Stimulated activated CD8-positive, alpha-beta memory T cell treated with anti-CD3 and anti-CD28 coated beads, Interleukin-12 subunit alpha, Interleukin-12 subunit beta, amount 100 ng/mL, for 24 hours (primary cell): ENCODE measurements around the gene SLC45A2.

Experiments used
- DNase-seq: peaks from one replicate; pipeline ENCODE4 v3.0.0-alpha.2; 2020; ENCODE audit errors: extremely low read depth

SLC45A2 gene

DNA sequence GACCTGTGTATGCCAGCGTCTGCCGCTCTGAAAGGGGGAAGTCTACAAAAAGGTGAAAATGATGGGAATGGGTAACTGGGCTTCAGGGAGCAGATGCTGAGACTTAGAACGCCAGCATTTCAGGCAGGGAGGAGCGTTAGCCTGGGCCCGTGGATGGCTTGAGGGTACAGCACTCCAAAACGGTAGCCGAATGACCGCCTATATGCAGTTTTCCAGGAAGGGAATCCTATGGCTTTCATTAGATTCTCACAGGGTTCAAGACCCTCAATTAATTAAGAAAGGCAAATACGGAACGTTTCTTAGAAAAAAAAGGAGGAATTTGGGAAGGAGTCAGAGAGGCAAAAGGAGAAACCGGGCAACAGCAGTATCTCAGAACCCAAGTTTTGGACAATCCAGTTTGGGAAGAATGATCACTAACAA, 22.7 kb upstream of the SLC45A2 start:
- DNase-seq = no peak

DNA sequence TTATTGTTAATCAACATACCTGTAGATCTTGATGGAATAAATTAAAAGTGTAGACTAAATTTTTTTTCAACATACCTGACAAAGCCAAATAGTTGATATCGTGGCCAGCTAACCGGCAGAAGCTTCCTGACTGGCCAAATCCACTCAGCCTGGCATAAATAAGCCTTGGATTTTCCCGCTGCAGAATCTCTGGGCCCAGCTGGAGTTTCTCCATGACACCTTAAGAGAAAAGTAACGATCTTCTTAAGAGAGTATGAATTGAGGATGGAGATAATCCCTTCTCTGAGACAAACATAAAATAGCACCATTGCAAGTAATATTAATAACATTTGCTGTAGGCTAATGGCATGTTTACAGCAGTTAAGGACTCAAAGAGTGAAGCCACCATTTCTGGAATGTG, 21.2 kb upstream of the SLC45A2 start:
- DNase-seq = no peak

DNA sequence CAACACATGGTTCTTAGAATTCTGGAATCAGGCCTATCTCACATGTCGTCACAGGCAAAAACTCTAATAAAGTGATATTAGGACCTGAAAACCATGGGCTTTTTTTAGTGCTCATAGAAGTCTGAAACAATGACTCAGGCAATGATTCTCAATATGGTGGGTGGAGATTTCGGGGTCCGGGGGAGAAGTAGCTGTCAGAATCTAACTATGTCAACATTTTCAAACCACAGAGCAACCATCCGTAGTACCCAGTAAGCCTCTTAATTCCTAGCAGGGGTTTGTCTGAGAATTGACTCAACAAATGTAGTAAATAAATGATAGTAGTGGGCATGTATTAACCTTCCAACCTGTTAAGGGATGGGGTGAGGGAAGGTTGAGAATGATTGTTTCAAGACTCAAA, 20.7 kb upstream of the SLC45A2 start:
- DNase-seq = no peak

DNA sequence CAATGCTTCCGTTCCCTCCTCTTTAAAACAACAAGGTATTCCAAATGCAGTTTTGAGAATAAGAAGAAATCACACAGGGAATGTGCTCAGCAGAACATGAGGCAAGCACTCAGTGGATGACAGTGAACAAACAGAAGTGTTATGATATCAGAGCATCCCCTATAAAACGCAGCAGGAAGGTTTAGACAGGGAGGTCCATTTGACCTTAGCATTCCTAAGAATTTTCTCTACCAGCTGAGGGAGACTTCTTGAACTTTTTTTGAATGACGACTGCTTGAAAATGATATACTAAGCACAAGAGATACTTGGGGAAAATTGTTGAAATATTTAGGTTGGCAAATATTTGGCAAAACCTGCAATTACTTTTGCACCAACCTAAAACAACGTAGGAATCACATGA, 19.4 kb upstream of the SLC45A2 start:
- DNase-seq = no peak

DNA sequence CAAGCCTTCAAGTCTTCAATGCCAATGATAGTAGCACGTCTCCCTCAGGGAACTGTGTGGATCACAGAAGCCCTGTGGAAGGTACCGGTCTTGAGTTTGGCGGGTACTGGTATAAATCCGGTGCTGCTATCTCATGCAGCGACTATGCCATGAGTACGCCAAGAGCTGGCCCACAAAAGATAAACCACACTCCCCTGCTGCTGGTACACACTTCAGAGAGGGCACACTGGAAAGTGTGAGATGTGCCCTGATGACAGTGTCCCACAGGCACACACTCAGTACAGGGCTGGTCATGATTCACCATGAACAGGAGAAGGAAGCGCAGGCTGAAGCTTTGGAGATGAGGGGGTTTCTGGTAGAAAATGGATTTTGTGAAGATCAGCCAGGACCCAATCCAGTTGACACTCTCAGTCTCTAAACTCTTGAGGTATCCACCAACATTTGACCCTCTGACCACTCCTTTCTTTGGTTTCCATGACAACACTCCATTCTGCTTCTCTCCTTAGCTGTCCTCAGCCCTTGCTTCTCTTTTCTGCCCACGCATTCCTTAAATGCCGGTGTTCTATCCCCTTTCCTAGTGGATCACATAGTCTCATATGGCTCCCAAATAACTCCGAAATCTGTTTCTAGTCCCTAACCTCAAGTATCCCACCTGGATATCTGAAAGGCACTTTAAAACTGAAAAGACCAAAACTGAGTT, 18.3 kb upstream of the SLC45A2 start:
- DNase-seq = no peak

DNA sequence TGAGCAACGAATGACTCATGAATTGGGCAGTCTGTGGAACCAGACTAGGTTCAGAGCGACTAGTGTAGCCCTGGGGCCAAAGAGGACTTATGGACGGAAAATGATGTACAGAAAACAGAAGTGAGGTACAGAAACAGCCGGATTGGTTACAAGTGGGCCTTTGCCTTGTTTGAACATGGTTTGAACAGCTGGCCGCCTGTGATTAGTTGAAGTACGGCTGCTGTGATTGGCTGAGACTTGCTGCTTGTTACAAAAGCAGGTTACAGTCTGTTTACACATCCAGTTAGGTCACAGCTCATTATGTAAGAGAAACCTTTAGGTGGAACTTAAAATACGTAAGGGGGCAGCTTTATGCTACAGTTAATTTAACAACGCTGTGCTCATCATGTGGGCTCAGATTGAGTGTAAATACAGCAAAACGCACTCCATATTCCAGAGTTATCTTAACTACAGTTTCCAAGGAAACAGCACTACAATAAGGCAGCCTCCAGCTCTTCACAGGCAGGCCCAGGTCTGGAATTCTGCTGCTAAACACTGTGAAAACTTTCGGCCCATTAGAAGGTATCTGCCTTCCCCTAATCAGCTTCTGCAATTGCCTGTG, 16.8 kb upstream of the SLC45A2 start:
- no peak for DNase-seq

DNA sequence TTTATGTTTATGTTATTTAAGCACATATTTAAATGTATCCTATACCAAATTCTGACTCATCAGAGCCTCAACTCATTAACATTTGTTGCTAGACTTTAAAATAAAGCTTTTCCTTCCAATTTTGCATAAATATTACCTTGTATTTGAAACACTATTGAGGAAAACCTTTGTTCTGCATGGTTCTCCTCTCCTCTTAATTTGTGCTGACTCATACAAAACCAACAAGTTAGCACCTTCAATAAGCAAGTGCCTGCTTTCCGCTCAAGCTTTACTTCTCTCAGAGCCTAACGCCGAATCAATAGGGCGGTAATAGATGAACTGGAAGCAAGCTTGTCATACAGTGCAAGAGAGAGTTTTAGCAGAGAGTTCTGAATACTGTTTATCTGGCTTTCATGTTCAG, 15.5 kb upstream of the SLC45A2 start:
- DNase-seq = no peak

DNA sequence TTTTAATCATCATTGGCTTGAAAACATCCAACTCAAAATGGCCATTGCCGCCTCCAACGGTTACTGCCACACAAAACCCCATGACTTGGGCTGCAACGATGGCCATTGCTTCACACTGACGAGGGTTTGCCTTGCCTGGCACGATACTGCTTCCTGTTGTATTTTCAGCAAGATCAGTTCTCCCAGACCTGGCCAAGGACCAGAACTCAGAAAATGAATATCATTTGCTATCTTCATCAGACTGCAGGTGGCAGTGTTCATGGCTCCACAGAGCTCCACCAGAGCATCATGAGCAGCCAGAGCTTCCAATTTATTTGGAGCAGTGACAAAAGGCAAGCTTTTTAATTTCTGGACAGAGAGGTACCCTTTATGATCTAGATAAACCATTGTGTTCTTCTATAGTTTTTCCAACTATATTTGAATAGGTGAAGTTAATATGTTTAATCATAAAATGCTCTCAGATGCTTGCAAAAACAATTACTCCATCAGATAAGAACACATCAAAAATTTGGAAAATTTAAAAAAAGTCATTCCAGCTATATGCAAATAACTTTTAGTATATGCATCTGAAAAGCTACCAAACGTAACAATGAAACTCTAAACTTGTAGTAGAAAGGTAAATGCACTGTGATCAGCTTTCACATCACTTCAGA, 13.0 kb upstream of the SLC45A2 start:
- no peak for DNase-seq

DNA sequence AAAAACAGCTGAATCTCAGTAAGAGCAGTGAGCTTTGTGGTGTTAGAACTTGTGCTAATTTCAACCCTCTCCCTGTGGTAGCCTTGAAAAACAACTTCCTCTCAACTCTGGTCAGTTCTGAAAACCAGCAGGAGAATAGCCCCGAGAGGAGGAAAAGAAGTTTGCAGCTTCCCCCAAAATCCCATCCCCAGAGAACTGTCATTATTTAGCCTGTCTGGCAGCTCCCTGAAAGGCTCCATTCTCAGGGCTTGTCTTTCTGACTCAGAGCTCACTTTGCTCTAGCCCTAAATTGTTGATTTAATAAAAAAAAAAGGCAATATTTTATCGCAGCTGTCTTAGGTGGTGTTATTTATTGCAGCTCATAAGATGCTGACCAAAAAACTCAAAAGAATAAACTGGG, 11.4 kb upstream of the SLC45A2 start:
- DNase-seq = no peak

DNA sequence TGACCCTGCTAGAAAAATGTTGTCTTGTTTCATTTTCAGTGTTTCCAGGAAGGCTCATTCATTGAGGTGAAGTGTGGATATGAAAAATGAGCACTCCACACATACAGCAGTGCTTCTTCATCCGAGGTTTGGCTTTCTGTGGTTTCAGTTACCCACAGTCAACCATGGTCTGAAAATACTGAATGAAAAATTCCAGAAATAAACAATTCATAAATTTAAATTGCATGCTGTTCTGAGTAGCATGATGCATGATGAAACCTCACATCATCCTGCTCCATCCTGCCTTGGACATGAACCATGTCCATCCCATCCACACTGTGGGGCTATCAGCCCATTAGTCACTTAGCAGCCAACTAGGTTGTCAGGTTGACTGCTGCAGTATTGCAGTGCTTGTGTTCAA, 10.4 kb upstream of the SLC45A2 start:
- DNase-seq = no peak

DNA sequence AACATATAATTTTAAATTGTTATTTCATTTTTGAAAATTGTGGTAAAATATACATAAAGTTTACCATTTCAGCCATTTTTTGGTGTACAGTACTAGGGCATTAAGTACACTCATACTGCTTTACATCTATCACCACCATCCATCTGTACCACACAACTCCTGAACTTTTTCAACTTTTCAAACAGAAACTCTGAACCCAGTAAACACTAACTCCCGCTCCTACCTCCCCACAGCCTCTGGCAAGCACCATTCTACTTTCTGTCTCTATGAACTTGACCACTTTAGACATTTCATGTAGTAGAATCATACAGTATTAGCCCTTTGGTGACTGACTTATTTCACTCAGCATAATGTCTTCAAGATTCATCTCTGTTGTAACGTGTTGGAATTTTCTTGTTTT, 8.4 kb upstream of the SLC45A2 start:
- no peak for DNase-seq

DNA sequence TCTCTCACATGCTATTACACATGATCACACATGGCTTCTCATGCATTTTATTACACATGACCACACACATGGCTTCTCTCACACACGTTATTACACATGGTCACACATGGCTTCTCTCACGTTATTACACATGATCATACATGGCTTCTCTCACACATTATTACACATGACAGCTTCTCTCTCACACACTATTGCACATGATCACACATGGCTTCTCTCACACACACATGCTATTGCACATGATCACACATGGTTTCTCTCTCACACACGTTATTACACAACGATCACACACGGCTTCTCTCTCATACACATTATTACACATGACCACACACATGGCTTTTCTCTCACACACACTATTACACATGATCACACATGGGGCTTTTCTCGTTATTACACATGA, 954 bp upstream of the SLC45A2 start:
- no peak for DNase-seq

DNA sequence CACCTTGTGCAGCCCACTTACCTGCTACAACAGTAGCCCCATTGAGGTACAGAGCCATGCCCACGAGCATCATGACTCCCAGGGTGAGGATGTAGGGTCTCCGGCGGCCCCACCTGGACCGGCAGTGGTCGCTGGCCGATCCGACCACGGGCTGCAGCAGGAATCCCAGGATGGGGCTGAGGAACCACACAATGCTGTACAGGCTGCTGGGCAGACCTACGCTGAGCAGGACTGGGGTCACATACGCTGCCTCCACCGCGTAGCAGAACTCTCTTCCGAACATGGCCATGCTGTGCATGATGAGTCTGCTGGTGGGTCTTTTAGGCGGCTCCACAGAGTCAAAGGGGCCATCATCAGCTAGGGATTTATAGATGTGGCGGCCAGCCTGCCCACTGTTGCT, 315 bp downstream of the SLC45A2 start:
- no peak for DNase-seq

DNA sequence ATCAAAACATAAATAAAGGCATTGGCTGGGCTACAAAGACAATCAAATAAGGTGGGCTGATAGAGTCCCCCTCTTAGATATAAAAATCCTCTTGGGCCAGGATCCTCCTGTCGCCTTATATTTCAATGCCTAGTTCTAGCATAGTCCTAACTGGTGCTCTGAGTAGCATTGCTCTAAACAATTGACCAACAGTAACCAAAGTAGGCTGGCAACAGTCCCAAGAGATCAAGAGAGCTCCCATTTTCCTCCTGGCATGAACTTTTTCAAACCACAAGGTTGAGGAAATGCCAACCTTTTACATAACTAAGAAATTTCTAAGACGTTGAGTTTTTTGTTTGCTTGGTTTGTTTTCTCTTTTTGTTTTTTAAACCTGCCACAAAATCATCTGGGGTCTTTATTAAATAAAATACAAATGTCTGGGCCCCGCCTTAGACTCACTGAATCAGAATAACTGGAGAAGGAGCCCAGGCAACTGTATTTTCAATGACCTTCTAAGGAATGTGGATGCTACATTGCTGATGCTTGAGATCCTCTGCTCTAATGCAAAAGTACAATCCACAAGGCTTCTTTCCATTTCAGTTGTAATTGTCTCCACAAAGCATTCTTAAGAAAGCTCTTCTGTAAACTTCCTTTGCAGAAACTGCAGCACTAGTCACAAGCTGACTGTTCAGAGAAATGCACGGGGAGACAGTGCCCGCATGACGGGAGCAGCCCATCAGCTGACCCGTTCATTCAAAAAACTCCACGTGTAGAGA, 2.9 kb downstream of the SLC45A2 start:
- no peak for DNase-seq

DNA sequence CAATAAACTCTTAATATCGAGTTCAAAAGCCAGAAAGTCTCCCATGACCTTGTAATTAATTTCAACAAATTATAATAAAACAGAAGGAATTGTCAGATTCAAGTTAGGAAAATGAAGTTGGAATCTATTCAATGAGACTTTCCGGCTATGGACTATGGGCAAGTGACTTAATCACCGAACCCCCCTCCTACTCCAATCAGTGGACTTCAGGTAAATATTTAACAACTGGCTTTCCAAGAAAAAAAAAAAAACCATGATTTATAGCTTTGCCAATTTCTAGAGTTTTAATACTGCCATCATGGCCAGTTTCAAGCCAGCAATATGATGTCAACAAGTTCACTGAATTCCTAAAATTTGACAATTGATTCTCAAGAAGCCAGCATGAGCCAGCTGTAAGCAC, 4.5 kb downstream of the SLC45A2 start:
- DNase-seq = no peak

DNA sequence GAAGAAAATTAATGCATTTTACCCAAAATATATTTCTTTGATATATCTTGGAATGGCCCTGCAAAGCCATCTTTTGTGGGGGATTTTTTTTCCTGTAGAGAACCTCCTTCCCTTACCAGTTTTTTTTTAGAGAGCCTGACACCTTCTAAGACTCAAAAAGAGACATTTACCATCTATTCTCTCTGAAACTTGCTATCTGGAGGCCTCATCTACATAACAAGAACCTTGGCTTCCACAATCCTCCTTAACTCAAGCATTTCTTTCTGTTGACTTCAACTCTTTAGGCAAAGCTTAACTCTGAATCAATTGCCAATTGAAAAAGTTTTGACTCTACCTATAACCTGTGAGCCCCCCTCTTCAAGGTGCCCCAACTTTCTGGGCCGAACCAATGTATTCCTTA, 6.2 kb downstream of the SLC45A2 start:
- no peak for DNase-seq

DNA sequence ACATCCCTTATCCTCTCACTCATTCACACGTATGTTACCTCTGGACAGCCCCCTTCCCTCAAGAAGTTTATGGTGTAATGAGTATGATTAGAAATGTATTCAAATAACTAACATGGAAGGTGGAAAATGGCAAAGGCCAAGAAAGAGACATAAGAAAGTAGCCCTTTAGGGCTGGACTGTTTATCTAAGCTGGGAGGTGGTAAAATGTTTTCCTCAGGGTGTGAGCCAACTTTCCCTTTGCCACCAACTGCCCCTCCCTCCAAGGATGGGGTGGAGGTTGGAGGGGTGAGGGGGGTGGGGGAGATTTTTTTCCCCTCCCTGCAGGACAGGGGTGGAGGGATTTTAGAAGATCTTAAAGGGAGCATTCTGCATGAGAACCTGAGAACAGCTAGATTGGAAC, 8.2 kb downstream of the SLC45A2 start:
- no peak for DNase-seq

DNA sequence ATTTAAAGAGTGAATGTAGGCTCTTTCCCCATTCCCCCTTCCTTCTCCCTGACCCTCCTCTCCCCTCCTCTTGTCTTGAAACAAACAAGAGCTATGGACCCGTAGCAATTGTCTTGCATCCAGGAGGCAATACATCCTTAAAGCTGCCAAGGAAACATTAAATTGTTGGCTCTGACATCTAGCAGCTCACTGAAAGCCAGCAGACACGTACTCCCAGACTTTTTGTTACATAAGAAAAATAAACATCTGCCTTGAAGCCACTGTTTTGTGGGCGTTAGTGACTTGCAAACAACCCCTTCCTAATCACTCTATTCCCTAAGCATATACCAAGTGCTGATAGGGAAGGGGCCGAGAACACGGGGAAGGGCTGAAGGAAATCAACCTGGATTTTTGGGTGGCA, 8.6 kb downstream of the SLC45A2 start:
- DNase-seq = no peak

DNA sequence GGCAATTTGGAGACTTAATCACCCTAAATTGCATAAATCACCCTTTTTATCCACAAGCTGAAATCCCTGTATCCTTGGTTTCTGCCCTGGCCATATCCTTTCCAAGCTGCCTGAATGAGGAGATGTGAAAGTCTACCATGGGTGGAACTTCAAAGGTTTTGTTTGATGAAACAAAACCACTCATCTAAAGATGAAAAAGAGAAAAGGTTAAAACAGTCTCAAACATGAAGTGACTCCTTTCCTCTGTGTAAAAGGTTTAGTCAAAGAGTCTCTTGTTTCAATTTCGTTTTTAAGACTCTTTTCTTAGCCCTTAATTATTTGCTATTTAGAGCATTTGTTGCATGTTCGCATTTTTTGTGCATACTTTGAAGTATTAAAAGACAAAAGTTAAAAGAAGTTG, 11.2 kb downstream of the SLC45A2 start:
- DNase-seq = no peak

DNA sequence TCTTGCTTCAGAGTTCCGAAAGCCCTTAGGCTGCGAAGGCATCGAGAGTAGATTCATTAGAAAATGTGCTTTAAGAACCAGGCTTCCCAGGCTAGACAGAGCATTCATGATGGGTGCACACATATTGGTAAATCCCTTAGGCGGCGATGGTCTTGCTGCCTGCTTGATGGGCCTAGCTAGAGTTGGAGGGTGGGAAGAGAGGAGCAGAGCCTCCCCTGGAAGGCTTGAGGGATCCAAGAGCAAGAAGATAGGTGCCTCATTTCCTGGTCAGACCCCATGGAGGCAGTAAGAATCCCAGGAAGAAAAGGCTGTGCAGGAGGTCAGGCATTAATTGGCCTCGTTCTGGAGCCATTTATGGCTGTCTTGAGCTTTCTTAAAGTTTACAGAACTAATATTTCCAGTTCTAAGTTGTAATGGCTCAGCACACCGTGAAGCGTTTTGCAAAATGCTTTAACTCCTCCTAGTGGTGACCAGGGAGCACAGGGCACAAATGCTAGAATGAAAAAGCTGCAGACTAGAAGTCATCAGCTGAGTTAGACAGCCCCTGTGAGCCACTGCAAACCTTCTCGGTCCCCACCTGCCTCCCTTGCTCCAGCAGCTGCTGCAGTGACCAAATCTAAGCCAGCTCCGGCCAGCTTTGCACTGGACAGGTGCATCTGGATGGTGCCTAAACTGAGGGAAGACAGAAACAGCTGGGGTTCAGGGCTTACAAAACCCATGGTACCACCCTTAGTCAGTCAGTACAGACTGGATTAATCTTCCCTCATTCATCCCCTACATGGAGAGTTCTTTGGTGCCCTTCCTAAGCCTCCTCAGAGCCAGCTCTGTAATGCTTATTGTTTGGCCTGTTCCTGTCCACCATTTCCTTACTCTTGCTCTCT, 14.7 kb downstream of the SLC45A2 start:
- DNase-seq = no peak

DNA sequence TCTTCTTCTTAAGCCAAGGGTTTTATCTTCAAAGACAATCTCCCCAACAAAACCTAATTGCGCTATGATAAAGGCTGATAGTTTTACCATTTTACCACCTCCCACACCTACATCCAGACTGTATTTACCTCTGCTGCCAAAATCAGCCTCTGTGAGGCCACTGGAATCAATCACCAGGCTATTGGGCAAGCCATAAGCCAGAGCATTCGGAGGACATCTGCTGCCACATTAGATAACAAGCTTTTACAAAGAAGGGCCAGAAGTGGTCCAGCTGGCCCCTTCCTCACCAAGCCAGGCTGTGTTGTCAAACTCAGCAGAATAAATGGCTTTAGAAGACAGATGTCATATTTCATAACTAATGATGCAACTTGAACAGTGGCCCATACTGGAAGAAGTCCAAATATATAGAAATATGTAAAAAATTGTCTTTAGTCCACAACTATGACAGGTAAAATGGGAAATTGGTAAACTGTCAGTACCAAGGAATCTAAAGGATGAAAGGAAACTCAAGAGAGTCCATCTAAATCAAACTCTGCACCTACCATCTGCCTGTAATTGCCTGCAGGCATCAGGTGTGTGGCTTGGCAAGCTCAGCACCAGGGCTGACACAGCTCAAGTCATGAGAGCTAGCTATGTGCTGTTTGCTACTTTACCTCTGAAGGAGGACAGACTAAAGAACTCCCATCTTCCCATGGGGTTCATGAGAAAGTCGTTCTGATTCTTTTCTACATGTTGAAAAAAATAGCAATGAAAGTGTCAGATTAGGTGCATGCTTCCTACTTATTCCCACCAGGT, 16.1 kb downstream of the SLC45A2 start:
- no peak for DNase-seq
